ENCODE measurements around the gene PBXIP1.
"Not testable (repeated sequence)": the region's sequence is repeated elsewhere in the genome, so short reads cannot be mapped to it uniquely, and the experiment has no call there.

The PBXIP1 gene

GRCh38 chr1:154923695-154924094, 32.2 kb downstream of the PBXIP1 start:
- no peak for FAIRE-seq
- TF ChIP-seq CTCF (IDR thresholded peaks at IDR 0.05; ENCODE audit: insufficient read depth, missing control alignments): no peak
- DNase-seq (ENCODE audit: insufficient read length, low spot score): no peak

GRCh38 chr1:154913273-154913672, 42.6 kb downstream of the PBXIP1 start:
- no peak for TF ChIP-seq CTCF (IDR thresholded peaks at IDR 0.05; ENCODE audit: insufficient read depth, missing control alignments)
- DNase-seq (ENCODE audit: insufficient read length, low spot score) (no peak), FAIRE-seq (no peak)

GRCh38 chr1:154912755-154913154, 43.1 kb downstream of the PBXIP1 start:
- TF ChIP-seq CTCF (IDR thresholded peaks at IDR 0.05; ENCODE audit: insufficient read depth, missing control alignments): no peak
- no peak for DNase-seq (ENCODE audit: insufficient read length, low spot score)
- no peak for FAIRE-seq

GRCh38 chr1:154911691-154912550, 44.0 kb downstream of the PBXIP1 start:
- no peak for DNase-seq (ENCODE audit: insufficient read length, low spot score)
- no peak for FAIRE-seq

GRCh38 chr1:154910851-154911250, 45.0 kb downstream of the PBXIP1 start:
- FAIRE-seq (no peak), DNase-seq (ENCODE audit: insufficient read length, low spot score) (no peak)
- no peak for TF ChIP-seq CTCF (IDR thresholded peaks at IDR 0.05; ENCODE audit: insufficient read depth, missing control alignments)

More at GRCh38 chr1:154911691-154912550, 44.0 kb downstream of the PBXIP1 start:
- TF ChIP-seq CTCF (IDR thresholded peaks at IDR 0.05; ENCODE audit: insufficient read depth, missing control alignments): no peak

- no peak for TF ChIP-seq CTCF (IDR thresholded peaks at IDR 0.05; ENCODE audit: insufficient read depth, missing control alignments)
- no peak for DNase-seq (ENCODE audit: insufficient read length, low spot score)
- FAIRE-seq: no peak
These were observed 47.0 kb downstream of the PBXIP1 start for GRCh38 chr1:154908937-154909336.

- FAIRE-seq; DNase-seq (ENCODE audit: insufficient read length, low spot score): not testable (repeated sequence)
These were observed 47.8 kb downstream of the PBXIP1 start for GRCh38 chr1:154908129-154908528.

Measured in D721Med (cell line).